Amniotic epithelial cell (primary cell): ENCODE results near the gene ALPG.
A peak's percentile ranks its signal among the peaks of the same experiment; 100 is the strongest.
"Not testable (repeated sequence)": the region's sequence is repeated elsewhere in the genome, so short reads cannot be mapped to it uniquely, and the experiment has no call there.

Experiments used
- DNase-seq: peaks from one replicate; pipeline ENCODE4 v3.0.0-alpha.2; 2010; ENCODE audit warnings: low read depth

The ALPG gene

GRCh38 chr2:232420073-232420454, 13.4 kb downstream of the ALPG start:
- DNase-seq: no peak

DNA sequence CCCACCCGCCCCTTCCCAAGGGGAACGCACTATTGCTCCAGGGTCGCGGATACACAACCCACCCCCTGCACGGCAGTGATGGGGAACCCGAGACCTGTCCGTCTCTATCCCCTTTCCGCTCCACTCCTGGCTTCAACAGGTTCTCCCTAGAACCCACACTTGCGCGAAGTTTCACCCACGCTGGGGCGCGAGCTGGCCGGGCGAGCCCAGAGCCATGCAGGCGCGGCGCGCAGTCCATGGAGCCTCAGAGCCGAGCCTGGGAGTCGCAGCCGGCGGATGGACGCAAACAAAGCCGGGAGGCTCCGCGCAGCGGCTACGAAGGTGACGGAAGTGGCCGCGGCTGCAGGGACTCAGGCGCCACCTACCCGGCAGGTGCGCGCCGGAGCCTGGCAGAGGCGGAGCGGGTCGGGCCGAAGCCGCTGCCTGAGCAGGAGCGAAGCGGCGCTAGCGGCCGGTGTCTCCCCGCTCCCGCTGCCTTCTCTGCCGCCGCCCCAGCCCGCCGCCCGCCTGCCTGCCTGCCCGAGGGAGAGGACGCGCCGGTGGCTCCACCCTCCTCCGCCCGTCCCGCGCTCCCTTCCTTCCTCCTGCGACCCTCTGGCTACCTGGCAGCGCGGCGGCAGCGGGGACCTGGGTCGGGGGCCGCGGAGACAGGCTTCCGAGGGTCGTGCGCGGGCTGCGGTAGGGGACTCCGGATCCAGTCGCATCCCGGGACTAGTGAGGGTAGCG, 14.0 kb downstream of the ALPG start:
- DNase-seq: peak; percentile 12

DNA sequence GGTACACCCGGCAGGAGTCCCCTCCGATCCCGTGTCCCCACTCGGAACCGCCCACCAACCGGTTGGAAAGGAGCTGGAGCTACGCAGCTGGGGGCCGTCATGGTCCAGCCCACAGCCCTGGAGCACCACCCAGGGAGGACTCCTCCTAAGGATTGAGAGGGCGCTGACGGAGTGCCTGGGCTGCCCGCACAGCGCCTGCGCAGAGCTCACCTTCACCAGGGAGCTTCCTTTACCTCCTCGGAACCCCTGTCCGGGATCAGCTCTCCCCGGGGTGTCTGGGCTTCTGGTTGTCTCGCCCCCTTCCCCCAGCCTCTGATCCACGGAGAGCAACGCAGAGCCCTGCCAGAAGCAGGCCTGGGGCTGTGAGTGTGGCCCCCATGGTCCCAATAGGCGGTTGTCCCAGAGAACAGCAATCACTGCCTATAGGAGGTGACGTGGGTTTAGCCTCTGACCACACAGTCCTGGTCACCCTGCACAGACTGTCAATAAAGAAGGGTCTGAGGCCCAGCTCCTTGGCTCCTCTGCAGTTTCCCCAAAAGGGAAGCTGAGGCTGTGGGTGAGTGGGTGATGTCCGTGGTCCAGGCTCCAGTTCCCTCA, 14.6 kb downstream of the ALPG start:
- no peak for DNase-seq

DNA sequence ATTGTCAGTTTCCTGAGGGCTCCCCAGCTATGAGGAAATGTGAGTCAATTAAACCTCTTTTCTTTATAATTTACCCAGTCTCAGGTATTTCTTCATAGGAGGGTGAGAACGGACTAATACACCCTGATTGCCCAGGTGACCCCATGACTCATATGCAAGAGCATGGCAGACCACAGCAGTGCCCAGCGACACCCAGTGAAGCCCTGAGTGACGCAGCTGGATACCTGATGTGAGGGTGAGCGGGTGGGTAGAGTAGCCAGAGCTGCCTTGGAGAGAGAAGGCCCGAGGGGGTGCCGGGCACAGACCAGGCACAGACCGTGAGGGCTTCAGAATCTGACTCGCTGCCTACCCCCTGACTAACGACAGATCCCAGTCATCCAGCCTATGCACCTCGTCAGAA, 15.4 kb downstream of the ALPG start:
- no peak for DNase-seq

DNA sequence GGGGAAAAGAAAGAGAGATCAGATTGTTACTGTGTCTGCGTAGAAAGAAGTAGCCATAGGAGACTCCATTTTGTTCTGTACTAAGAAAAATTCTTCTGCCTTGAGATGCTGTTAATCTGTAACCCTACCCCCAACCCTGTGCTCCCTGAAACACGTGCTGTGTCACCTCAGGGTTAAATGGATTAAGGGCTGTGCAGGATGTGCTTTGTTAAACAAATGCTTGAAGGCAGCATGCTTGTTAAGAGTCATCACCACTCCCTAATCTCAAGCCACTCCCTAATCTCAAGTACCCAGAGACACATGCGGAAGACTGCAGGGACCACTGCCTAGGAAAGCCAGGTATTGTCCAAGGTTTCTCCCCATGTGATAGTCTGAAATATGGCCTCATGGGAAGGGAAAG, 16.4 kb downstream of the ALPG start:
- not testable (repeated sequence) for DNase-seq

DNA sequence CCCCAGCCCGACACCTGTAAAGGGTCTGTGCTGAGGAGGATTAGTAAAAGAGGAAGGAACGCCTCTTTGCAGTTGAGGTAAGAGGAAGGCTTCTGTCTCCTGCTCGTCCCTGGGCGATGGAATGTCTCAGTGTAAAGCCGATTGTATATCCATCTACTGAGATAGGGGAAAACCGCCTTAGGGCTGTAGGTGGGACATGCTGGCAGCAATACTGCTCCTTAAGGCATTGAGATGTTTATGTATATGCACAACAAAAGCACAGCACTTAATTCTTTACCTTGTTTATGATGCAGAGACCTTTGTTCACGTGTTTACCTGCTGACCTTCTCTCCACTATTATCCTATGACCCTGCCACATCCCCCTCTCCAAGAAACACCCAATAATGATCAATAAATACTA, 16.8 kb downstream of the ALPG start:
- DNase-seq: not testable (repeated sequence)

DNA sequence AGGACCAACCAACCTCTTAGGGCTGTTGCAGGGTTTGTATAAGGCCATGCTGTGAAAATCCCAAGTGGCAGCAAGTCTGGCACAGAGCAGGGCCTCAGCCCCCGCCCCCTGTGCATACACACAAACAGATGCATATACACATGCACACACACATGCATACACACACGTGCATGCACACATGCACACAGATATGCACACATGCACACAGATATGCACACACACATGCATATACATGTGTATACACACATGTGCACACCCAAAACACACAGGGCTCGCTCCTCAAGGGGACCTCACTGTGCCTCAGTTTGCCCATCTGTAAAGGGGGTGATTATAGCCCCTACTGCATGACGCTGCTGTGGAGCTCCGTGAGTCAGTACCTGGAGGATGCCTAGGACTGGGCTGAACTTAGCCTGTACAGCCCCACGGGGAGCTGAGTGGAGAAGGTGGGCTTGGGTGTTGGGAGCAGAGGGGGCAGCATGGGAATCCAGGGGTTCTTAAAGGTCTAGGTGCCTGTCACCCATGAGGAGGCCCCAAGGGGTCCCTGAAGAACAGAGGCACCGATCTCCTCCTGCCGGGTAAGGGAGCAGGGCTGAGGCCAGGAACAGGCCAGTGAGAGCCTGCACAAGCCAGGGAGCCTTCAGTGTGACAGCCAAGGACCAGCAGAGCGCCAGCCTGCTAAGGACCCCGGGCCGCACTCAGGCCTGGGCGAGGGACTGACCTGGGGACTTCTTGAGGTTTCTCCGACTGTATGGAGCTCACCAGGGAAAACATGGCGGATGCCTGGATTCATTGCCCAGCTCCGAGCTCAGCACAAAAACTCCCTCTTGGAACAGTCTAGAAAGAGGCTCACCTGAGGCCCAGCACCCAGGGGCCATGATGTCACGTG, 25.3 kb downstream of the ALPG start:
- DNase-seq: no peak

- DNase-seq: no peak
These were observed 26.0 kb downstream of the ALPG start for GRCh38 chr2:232432598-232433184.

DNA sequence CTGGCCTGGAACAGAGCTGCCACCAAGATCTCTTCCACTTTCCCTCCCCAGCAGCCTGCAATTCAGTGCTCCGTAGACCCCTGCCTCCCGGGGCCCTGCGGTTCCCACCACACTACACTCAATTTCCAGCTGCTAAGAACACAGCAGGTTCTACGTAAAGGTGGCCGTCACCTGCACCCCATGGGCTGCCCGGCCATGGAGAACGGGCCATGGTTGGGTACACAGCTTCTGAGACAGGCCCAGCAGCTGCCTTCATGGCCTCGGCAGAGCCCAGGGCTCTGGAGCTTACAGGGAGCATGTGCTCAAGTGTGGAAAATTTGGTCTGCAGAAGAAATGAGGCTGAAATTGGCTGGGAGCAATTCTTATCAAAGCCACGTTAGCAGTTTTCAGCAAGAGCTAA, 27.0 kb downstream of the ALPG start:
- DNase-seq: not testable (repeated sequence)

- DNase-seq: no peak
These were observed 27.4 kb downstream of the ALPG start for GRCh38 chr2:232434091-232434490.

DNA sequence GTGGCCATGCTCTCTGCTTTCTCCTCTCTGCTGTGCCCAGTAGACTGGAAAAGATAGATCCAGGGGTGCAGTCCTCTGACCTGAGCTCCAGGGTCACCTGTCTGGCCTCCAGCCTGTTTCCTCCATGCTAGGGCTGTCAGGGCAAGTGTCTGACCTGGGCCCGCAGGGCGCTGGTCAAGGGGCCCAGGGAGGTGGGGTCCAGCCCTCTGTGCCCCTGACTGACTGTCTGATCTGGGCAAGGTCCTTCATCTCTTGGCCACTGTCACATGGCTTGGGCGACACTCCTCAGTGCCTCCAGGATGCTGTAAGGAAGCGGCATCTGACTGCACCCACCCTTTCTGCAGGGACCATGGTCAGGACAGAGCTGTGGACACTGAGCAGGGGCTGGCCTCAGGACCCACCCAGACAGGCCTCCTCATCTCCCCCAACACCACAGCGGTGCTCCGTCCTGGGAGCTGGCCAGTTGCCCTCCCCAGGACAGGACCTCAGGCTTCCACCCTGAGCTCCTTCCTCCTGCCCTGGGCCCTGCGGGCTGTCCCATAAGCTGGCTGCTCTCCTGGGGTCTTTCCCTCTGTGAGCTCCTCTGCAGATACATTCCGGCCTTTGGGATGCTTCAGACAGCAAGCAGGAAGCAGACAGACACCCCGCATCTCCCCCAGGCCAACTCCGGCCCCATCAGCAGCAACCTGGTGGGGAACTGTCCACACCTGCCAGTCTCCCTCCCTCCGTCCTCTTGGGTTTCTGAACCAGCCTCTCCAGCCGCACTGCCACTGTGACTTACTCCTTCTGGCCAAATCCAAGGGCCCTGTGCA, 28.1 kb downstream of the ALPG start:
- DNase-seq: no peak

DNA sequence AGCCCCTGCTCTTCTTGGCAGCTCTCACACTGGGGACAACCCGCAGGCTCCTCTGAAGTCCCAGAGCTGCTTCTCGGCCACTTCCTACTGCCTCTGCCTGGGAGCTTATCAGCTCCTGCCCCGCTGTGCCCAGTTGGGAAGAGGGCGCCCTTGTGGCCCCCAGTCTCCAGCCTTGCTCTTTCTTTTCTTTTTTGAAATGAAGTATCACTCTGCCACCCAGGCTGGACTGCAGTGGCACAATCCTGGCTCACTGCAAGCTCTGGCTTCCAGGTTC, 28.7 kb downstream of the ALPG start:
- no peak for DNase-seq

GRCh38 chr2:232435805-232436204, 29.2 kb downstream of the ALPG start:
- no peak for DNase-seq

GRCh38 chr2:232436381-232437194, 29.9 kb downstream of the ALPG start:
- DNase-seq: peak; percentile 7

GRCh38 chr2:232437195-232437571, 30.5 kb downstream of the ALPG start:
- DNase-seq: no peak

GRCh38 chr2:232438091-232438490, 31.4 kb downstream of the ALPG start:
- no peak for DNase-seq

GRCh38 chr2:232438951-232439757, 32.5 kb downstream of the ALPG start:
- DNase-seq: no peak

DNA sequence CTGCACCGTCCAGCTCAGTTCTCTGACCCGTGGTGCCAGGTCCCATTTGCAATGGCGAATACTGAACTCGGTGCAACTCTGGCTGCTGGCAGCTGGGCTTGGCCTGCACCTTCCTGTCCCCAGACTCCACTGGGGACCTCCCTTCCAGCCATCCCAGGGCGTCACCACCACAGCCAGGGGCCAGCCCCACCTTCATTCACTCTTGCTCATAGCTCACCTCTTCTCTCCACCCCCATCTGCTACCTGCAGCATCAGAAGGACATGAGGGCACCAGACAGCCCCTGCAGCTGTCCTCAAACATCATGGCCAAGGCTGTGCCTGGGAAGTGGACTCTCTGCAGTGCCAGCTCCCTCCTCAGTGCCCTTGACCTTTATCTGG, 33.1 kb downstream of the ALPG start:
- no peak for DNase-seq

DNA sequence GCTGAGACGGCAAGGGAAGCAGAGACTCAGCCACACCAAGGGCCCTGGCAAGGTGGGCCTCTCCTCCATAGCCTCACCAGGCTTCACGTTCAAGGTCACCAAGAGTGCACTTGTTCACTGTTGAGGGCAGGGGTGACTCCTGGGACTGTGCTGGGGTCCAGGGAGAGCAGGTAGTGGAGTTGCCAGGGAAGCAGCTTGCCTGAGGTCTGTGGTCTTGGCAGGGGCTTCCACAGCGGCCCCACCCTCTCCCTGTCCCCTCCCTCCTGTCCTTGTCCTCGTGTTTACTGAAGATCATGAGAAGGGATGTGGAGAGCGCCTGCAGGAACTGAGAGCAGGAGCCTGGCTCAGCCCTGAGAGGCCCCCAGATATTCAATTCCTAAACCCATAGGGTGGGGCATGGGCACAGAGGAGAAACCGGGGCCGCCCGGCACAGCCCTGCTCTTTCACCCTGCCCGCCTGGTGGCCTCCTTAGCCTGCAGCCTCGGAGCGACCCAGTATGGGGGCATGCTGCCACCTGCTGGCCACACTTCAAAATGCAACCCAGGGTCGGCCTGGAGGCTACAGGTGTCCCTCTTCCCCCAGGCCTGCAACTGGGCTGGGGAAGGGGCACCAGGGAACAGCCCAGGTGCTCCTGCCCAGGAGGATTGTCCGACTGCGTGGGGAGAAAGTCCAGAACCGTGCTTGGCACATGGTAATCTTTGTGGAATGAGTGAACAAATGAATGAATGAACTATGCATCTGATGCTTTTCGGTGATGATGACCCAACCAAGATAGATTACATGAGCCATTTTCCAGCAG, 33.8 kb downstream of the ALPG start:
- peak; percentile 41 for DNase-seq
